IMR-90 (cell line): ENCODE results near the gene SLC37A1. TPM values are rescaled to one million over a fixed set of nuclear protein-coding genes. Genes with fewer than 3 reads are reported as not detected.

ENCODE experiments used
- ATAC-seq: fragments of 200-7000 bp; cut with Tn5 transposase; 2 replicates; pipeline ENCODE4 v1.9.1; 2020; ENCODE audit warnings: low read depth, mild to moderate bottlenecking, moderate library complexity
- BruUV-seq: library from RNA; stranded (reverse); fragments of 400-500 nt; replicated peaks from 2 replicates; lab custom pipeline; 2021; lab: Mats Ljungman, UMichigan
- CTCF ChIA-PET: fragments of 300-600 bp; formaldehyde crosslinking; extraction: SDS; loops from one replicate; lab custom pipeline; 2021; ENCODE audit warnings: antibody characterized with exemption; lab: Yijun Ruan, JAX
- POLR2A ChIA-PET: fragments of 300-600 bp; sonication (Branson Sonifier 250); formaldehyde crosslinking; loops from one replicate; lab custom pipeline; 2022; ENCODE audit warnings: antibody characterized with exemption; ENCODE audit not compliant: unreplicated experiment; lab: Charles Lee
- DNase-seq: peaks from one replicate; pipeline ENCODE4 v3.0.0; 2013
- H2AFZ ChIP-seq: replicated peaks from 2 replicates; pipeline ENCODE3; 2013; ENCODE audit warnings: low read length, mild to moderate bottlenecking; ENCODE audit not compliant: poor library complexity
- H2AK5ac ChIP-seq: 2 replicates; pipeline ENCODE4 v1.6.1; 2013; ENCODE audit warnings: low read depth, low read length, inconsistent platforms
- H2AK9ac ChIP-seq: replicated peaks from 2 replicates; pipeline ENCODE3; 2013; ENCODE audit warnings: mild to moderate bottlenecking, low read depth, low read length, moderate library complexity; ENCODE audit not compliant: poor library complexity
- H2BK120ac ChIP-seq: 2 replicates; pipeline ENCODE4 v1.6.1; 2013; ENCODE audit warnings: low read depth, low read length, inconsistent platforms
- H2BK15ac ChIP-seq: 3 replicates; pipeline ENCODE4 v1.6.1; 2013; ENCODE audit warnings: low read depth, low read length, inconsistent platforms
- H2BK20ac ChIP-seq: 2 replicates; pipeline ENCODE4 v1.6.1; 2013; ENCODE audit warnings: low read depth, mild to moderate bottlenecking, inconsistent platforms, low read length, moderate library complexity
- H2BK5ac ChIP-seq: 2 replicates; pipeline ENCODE4 v1.6.1; 2013; ENCODE audit warnings: mild to moderate bottlenecking, low read depth, low read length, inconsistent platforms; ENCODE audit not compliant: poor library complexity, severe bottlenecking
- H3K14ac ChIP-seq: replicated peaks from 2 replicates; pipeline ENCODE4 v1.6.1; 2013; ENCODE audit warnings: low read depth, low read length, inconsistent platforms
- H3K18ac ChIP-seq: 2 replicates; pipeline ENCODE4 v1.6.1; 2013; ENCODE audit warnings: low read depth, low read length, control low read depth
- H3K23ac ChIP-seq: 2 replicates; pipeline ENCODE4 v1.6.1; 2013; ENCODE audit warnings: low read depth, low read length, inconsistent platforms
- H3K27ac ChIP-seq: 2 replicates; pipeline ENCODE4 v1.5.1; 2013; ENCODE audit warnings: mild to moderate bottlenecking, control low read depth, low read length; ENCODE audit not compliant: insufficient read depth
- H3K27me3 ChIP-seq: 2 replicates; pipeline ENCODE4 v1.6.1; 2013; ENCODE audit warnings: low read length; ENCODE audit not compliant: control insufficient read depth, insufficient read depth
- H3K36me3 ChIP-seq: 2 replicates; pipeline ENCODE4 v1.6.1; 2013; ENCODE audit warnings: low read length, mixed read lengths; ENCODE audit not compliant: control insufficient read depth, insufficient read depth
- H3K4ac ChIP-seq: 2 replicates; pipeline ENCODE4 v1.6.1; 2013; ENCODE audit warnings: low read depth, low read length, inconsistent platforms
- H3K4me1 ChIP-seq: 2 replicates; pipeline ENCODE4 v1.6.1; 2013; ENCODE audit warnings: low read length, mixed read lengths; ENCODE audit not compliant: control insufficient read depth, insufficient read depth
- H3K4me2 ChIP-seq: 2 replicates; pipeline ENCODE4 v1.6.1; 2013; ENCODE audit warnings: low read depth, mild to moderate bottlenecking, control low read depth, low read length, moderate library complexity
- H3K4me3 ChIP-seq: 2 replicates; pipeline ENCODE4 v1.5.1; 2013; ENCODE audit warnings: low read depth, mild to moderate bottlenecking, control low read depth, low read length, moderate library complexity; ENCODE audit not compliant: insufficient read depth
- H3K56ac ChIP-seq: 2 replicates; pipeline ENCODE4 v1.6.1; 2013; ENCODE audit warnings: low read length, inconsistent platforms; ENCODE audit not compliant: insufficient read depth; ENCODE audit errors: extremely low read depth
- H3K79me1 ChIP-seq, 2 experiments: 2 replicates each; pipeline ENCODE4 v1.6.1; 2013; ENCODE audit warnings: low read length in 2 of 2, inconsistent platforms in 1 of 2, low read depth in 1 of 2
- H3K9ac ChIP-seq: 2 replicates; pipeline ENCODE4 v1.6.1; 2013; ENCODE audit warnings: low read depth, low read length, control low read depth
- H3K9me1 ChIP-seq: 2 replicates; pipeline ENCODE4 v1.6.1; 2013; ENCODE audit warnings: low read length, inconsistent platforms; ENCODE audit not compliant: insufficient read depth
- H3K9me3 ChIP-seq: 2 replicates; pipeline ENCODE4 v1.6.1; 2013; ENCODE audit warnings: low read length; ENCODE audit not compliant: control insufficient read depth, insufficient read depth
- H4K20me1 ChIP-seq: 2 replicates; pipeline ENCODE4 v1.6.1; 2013; ENCODE audit warnings: low read length, inconsistent platforms; ENCODE audit not compliant: insufficient read depth
- H4K5ac ChIP-seq: 2 replicates; pipeline ENCODE4 v1.6.1; 2013; ENCODE audit warnings: mild to moderate bottlenecking, low read depth, low read length, control low read depth
- H4K8ac ChIP-seq, 2 experiments: 2 replicates each; pipeline ENCODE4 v1.6.1; 2013; ENCODE audit warnings: low read depth in 2 of 2, low read length in 2 of 2, control low read depth in 1 of 2, inconsistent platforms in 1 of 2
- H4K91ac ChIP-seq: 2 replicates; pipeline ENCODE4 v1.6.1; 2013; ENCODE audit warnings: low read depth, low read length, inconsistent platforms; ENCODE audit not compliant: insufficient read depth
- ELK1 ChIP-seq: fragments of 150-350 bp; IDR thresholded peaks from 2 replicates; pipeline ENCODE4 v1.6.1; 2016; ENCODE audit warnings: low read depth, mild to moderate bottlenecking, low read length, moderate library complexity, borderline replicate concordance
- MAZ ChIP-seq: IDR thresholded peaks from 2 replicates; pipeline ENCODE4 v1.6.1; 2012; ENCODE audit warnings: low read depth, mild to moderate bottlenecking, low read length, improper control_type of control experiment, moderate library complexity, borderline replicate concordance
- WGBS, 2 experiments: methylation state at CpG; one replicate each; pipeline versions ENCODE4 v1.1.5 to v1.1.7; 2013; ENCODE audit warnings: missing lambda C conversion rate in 2 of 2; ENCODE audit not compliant: insufficient read length in 1 of 2; ENCODE audit errors: extremely low coverage in 2 of 2; 5-methylcytosine and 5-hydroxymethylcytosine counted together
- dilution Hi-C: fragments of 300-500 bp; cut with HindIII; formaldehyde crosslinking; loops from one replicate; pipeline ENCODE4 v1.14.3; 2018; ENCODE audit warnings: low sequenced_read_pairs; ENCODE audit not compliant: unreplicated experiment
- in situ Hi-C: fragments of 300-500 bp; cut with MboI; formaldehyde crosslinking; loops from 3 replicates; pipeline ENCODE4 v1.14.3; 2019; ENCODE audit warnings: low sequenced_read_pairs, inconsistent platforms, mixed read lengths
- intact Hi-C: fragments of 100-400 bp; cut with micrococcal nuclease; formaldehyde crosslinking; loops from 2 replicates; pipeline ENCODE4 v1.10.0; 2022
- polyA plus RNA-seq, 3 experiments: library from polyadenylated mRNA; depleted of rRNA; stranded (reverse); fragments of >200 nt; gene quantifications; 2 replicates each; pipeline ENCODE4 v1.2.3, GENCODE V29; 2012; ENCODE audit warnings: low replicate concordance in 1 of 3
- total RNA-seq: library from RNA; depleted of rRNA; stranded (reverse); fragments of >200 nt; gene quantifications from 2 replicates; pipeline ENCODE4 v1.2.3, GENCODE V29; 2012

The SLC37A1 gene
- total and polyA plus RNA-seq, 2 of the 4 experiments (the other 2 are of a cell fraction), result 0.36 to 0.48 TPM

GRCh38 chr21:42581993-42582786 lies 68.5 kb downstream of the SLC37A1 start:
- no peak overlapping the region for H2BK5ac ChIP-seq
- H3K4me3 ChIP-seq, result no peak overlapping the region
- H3K79me1 ChIP-seq, result no peaks in the 10 kb centered on the region
- no peak overlapping the region for H2BK120ac ChIP-seq
- no peaks in the 10 kb centered on the region for H3K9me1 ChIP-seq
- no peak overlapping the region for H3K9ac ChIP-seq
- intact Hi-C loops (no loop called here), in situ Hi-C loops (loop anchor here (10.0 kb wide), 1 partner anchor 203 kb away; no protein-coding TSS in a partner anchor), dilution Hi-C loops (no loop called here)
- TF ChIP-seq ELK1 (no peak), MAZ (no peak)
- ATAC-seq (no peak), DNase-seq (no peak)
- H3K4me1 ChIP-seq, result no peaks in the 10 kb centered on the region
- H3K27ac ChIP-seq, result no peak overlapping the region
- H2BK15ac ChIP-seq, result no peak overlapping the region
- H4K20me1 ChIP-seq, result no peaks in the 10 kb centered on the region
- no peak overlapping the region for H3K23ac ChIP-seq
- no peak overlapping the region for H3K4ac ChIP-seq
- no peaks in the 10 kb centered on the region for H3K36me3 ChIP-seq
- no peak overlapping the region for H4K8ac ChIP-seq
- no peak overlapping the region for H4K5ac ChIP-seq
- 55% methylated on average over 6 of the region's 17 CpGs; no CpG with 5 or more reads in 1 of the 2 experiments for WGBS, 2 experiments
- no peak overlapping the region for H2BK20ac ChIP-seq
- no peak overlapping the region for H2AK5ac ChIP-seq
- no peak overlapping the region for H2AFZ ChIP-seq
- H3K9me3 ChIP-seq, result no peaks in the 10 kb centered on the region
- no peak overlapping the region for H3K4me2 ChIP-seq
- H3K18ac ChIP-seq, result no peak overlapping the region
- H2AK9ac ChIP-seq, result no peak overlapping the region
- H4K91ac ChIP-seq, result no peak overlapping the region
- no TSS peak for BruUV-seq
- ChIA-PET POLR2A (no interaction called here), CTCF (no interaction called here)
- no peak overlapping the region for H3K56ac ChIP-seq
- peaks cover 22% of the 10 kb centered on the region for H3K27me3 ChIP-seq
- H3K14ac ChIP-seq, result no peak overlapping the region
